KMS-11 (cell line): ENCODE measurements around the gene CEP295NL.

Experiments
- H2AFZ ChIP-seq: fragments of 200-600 bp; sonication (generic); 2 replicates; pipeline ENCODE4 v1.6.1; 2016; ENCODE audit warnings: antibody characterized with exemption, mixed run types, low read depth
- H3K27ac ChIP-seq: fragments of 200-600 bp; sonication (generic); 2 replicates; pipeline ENCODE4 v1.6.1; 2016; ENCODE audit warnings: mild to moderate bottlenecking, mixed run types
- H3K27me3 ChIP-seq: fragments of 200-600 bp; sonication (generic); 2 replicates; pipeline ENCODE4 v1.6.1; 2017; ENCODE audit warnings: mild to moderate bottlenecking, low read depth, mixed run types, moderate library complexity; ENCODE audit not compliant: insufficient read depth
- H3K36me3 ChIP-seq: fragments of 200-600 bp; sonication (generic); 2 replicates; pipeline ENCODE4 v1.6.1; 2017; ENCODE audit warnings: mild to moderate bottlenecking, mixed run types; ENCODE audit not compliant: insufficient read depth
- H3K4me1 ChIP-seq: fragments of 200-600 bp; sonication (generic); 2 replicates; pipeline ENCODE4 v1.6.1; 2016; ENCODE audit warnings: mild to moderate bottlenecking, low read depth, mixed run types; ENCODE audit not compliant: poor library complexity, severe bottlenecking
- H3K4me2 ChIP-seq: fragments of 200-600 bp; sonication (generic); 2 replicates; pipeline ENCODE4 v1.7.0; 2016; ENCODE audit warnings: mild to moderate bottlenecking, mixed run types
- H3K4me3 ChIP-seq: fragments of 200-600 bp; sonication (generic); IDR thresholded peaks from 2 replicates; pipeline ENCODE4 v1.6.1; 2017; ENCODE audit warnings: low read depth, low read length, mixed read lengths; ENCODE audit not compliant: insufficient read depth
- H3K79me2 ChIP-seq: fragments of 200-600 bp; sonication (generic); 2 replicates; pipeline ENCODE4 v1.6.1; 2016; ENCODE audit warnings: low read depth, mixed run types; ENCODE audit not compliant: insufficient read depth
- H3K9ac ChIP-seq: fragments of 200-600 bp; sonication (generic); 2 replicates; pipeline ENCODE4 v1.6.1; 2016; ENCODE audit warnings: mild to moderate bottlenecking, mixed run types
- H4K20me1 ChIP-seq: fragments of 200-600 bp; sonication (generic); 2 replicates; pipeline ENCODE4 v1.6.1; 2016; ENCODE audit warnings: mild to moderate bottlenecking, mixed run types; ENCODE audit not compliant: insufficient read depth
- CTCF ChIP-seq: fragments of 200-600 bp; sonication (generic); conservative IDR thresholded peaks from 2 replicates; pipeline ENCODE4 v1.6.1; 2017; ENCODE audit warnings: low read depth, mild to moderate bottlenecking, antibody characterized with exemption, low read length, moderate library complexity, mixed read lengths

CEP295NL gene

DNA sequence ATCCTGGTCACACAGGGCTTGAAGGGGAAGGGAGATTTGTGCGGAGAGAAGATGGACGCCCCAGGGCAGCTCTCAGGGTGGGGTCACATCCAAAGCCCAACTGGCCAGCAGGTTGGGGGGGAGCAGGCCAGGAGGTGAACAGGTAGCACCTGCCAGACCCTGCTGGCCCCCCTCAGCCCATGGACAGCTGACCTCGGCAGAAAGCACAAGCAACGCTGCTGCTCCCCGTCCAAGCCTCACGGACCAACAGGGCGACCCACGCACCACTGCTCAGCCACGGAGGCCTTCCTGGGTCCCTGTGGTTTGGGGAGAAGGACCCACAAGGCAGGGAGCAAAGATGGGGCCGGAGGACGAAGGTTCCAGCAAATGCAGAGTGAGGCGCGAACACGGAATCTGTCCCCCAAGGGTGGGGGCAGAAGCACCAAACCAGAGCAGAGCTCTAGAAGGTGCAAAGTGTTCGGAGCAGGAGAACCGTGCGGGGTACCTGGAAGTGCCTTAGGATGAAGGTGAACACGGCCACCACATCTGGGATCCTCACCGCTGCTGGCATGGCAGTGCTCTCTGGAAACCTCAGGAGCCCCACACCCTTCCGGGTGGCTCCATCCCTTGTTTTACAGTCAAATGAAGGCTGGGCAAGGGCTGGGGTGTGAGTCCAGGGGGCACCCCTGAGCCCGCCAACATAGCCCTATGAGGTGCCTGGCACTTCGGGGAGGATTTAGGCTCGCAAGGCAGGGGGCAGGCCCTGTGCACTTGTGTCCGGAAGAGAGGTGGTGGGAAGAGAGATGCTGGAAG, 17.9 kb downstream of the CEP295NL start:
- Histone ChIP-seq H3K27ac (no peak overlapping the region), H3K36me3 (no peaks in the 10 kb centered on the region), H2AFZ (no peak overlapping the region), H3K27me3 (no peaks in the 10 kb centered on the region), H3K4me1 (peaks cover 40% of the 10 kb centered on the region), H3K4me3 (no peak overlapping the region), H3K9ac (no peak overlapping the region), H3K4me2 (no peak overlapping the region), H3K79me2 (peaks cover 33% of the 10 kb centered on the region), H4K20me1 (no peaks in the 10 kb centered on the region)
- TF ChIP-seq CTCF, result no peak

DNA sequence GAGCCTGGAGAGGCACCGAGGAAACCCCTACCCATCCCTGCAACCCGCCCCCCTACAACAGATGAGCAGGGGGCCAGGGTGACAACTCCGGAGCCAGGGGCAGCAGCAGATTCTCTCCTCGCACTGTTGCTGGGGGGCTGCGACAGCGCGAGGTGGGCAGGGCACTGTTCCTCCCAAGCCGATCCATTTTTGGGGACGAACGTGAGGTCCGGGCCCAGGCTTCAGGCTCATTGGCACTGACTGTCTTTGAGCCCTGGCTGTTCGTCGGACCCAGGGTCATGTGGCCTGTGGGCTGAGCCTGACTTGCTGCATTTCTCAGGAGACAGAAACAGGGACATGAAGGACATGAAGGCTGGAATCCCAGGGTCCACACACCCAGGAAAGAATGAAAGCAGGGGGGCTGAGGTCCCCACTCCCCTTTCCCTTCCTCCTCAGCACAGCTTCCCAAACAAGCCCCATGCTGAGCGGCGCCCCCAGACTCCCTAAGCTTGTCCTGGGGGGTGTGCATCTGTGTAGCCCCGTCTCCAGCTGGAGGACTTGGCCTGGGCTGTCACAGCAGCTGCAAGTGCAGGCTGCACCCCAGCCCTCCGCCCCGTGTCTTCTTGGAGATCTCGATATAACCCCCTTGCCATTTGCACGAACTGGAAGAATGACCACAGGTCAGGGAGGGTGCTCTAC, 18.7 kb downstream of the CEP295NL start:
- H3K27me3 ChIP-seq, result no peaks in the 10 kb centered on the region
- H3K27ac ChIP-seq, result no peak overlapping the region
- no peak overlapping the region for H3K4me3 ChIP-seq
- H4K20me1 ChIP-seq, result no peaks in the 10 kb centered on the region
- H3K4me1 ChIP-seq, result peaks cover 32% of the 10 kb centered on the region
- no peak overlapping the region for H2AFZ ChIP-seq
- peaks cover 33% of the 10 kb centered on the region for H3K79me2 ChIP-seq
- TF ChIP-seq CTCF, result no peak
- no peaks in the 10 kb centered on the region for H3K36me3 ChIP-seq
- no peak overlapping the region for H3K9ac ChIP-seq
- no peak overlapping the region for H3K4me2 ChIP-seq

- Histone ChIP-seq H3K36me3 (no peaks in the 10 kb centered on the region), H2AFZ (no peak overlapping the region), H4K20me1 (no peaks in the 10 kb centered on the region), H3K4me3 (no peak overlapping the region), H3K4me1 (peaks cover 26% of the 10 kb centered on the region), H3K9ac (no peak overlapping the region), H3K79me2 (peaks cover 33% of the 10 kb centered on the region), H3K27ac (no peak overlapping the region), H3K27me3 (no peaks in the 10 kb centered on the region), H3K4me2 (no peak overlapping the region)
- TF ChIP-seq CTCF, result no peak
Measured at GRCh38 chr17:78883533-78884131, 19.4 kb downstream of the CEP295NL start.

DNA sequence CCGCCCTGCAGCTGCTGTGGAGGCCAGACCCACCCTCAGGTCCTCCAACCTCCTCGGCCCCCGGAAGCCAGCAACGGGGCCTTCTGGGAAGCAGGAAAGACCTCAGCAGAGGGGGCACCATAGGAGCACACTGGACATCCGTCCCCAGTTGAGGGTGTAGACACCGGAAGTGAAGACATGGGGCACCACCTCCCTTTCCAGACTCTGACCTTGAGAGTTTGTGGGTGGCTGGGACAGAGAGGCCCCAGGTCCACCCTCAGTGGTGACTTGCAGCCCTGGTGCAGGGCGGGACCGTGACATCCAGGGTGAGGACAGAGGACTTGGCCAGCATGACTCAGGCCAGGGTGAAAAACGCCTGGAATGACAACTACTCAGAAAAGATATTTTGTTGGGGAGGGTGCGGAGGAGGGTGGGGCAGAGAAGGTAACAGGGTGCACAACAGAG, 19.9 kb downstream of the CEP295NL start:
- Histone ChIP-seq H4K20me1 (no peaks in the 10 kb centered on the region), H3K9ac (no peak overlapping the region), H3K4me3 (no peak overlapping the region), H3K27ac (no peak overlapping the region), H2AFZ (no peak overlapping the region), H3K4me2 (no peak overlapping the region), H3K79me2 (peaks cover 28% of the 10 kb centered on the region), H3K27me3 (no peaks in the 10 kb centered on the region), H3K4me1 (peaks cover 21% of the 10 kb centered on the region), H3K36me3 (no peaks in the 10 kb centered on the region)
- TF ChIP-seq CTCF, result no peak
